Mucosa of descending colon (tissue), 3 donors: ENCODE results near the gene COG4. TPM values are rescaled to one million over a fixed set of nuclear protein-coding genes. Genes with fewer than 3 reads are reported as not detected.

ENCODE experiments used
- ATAC-seq: fragments of 200-7000 bp; cut with Tn5 transposase; one replicate; pipeline ENCODE4 v1.9.1; 2020; ENCODE audit warnings: mild to moderate bottlenecking, moderate library complexity
- DNase-seq, 3 donors: peaks; one replicate each; pipeline ENCODE4 v3.0.0-alpha.2; 2020
- H3K36me3 ChIP-seq: fragments of 200-600 bp; one replicate; pipeline ENCODE4 v1.8.0; 2021; ENCODE audit warnings: low read depth, mild to moderate bottlenecking
- H3K4me1 ChIP-seq: fragments of 200-600 bp; one replicate; pipeline ENCODE4 v1.8.0; 2021; ENCODE audit warnings: low read depth, mild to moderate bottlenecking
- H3K4me3 ChIP-seq: fragments of 200-600 bp; one replicate; pipeline ENCODE4 v1.8.0; 2021; ENCODE audit warnings: mild to moderate bottlenecking
- H3K9me3 ChIP-seq: fragments of 200-600 bp; one replicate; pipeline ENCODE4 v1.8.0; 2021; ENCODE audit warnings: mild to moderate bottlenecking
- CTCF ChIP-seq: fragments of 200-600 bp; IDR thresholded peaks from one replicate; pipeline ENCODE4 v1.8.0; 2022; ENCODE audit warnings: antibody characterized with exemption, mild to moderate bottlenecking
- intact Hi-C, 2 donors: fragments of 100-400 bp; cut with DNase I in 1 of 2; cut with micrococcal nuclease in 1 of 2; formaldehyde crosslinking; loops; one replicate each; pipeline versions ENCODE4 v1.11.0 to v1.11.1; 2022; cut with DNase I, micrococcal nuclease
- total RNA-seq, 3 donors: library from RNA; stranded (reverse); fragmentation: NEBNext Ultra II Directional in 2 of 3; extraction: Animal tissue kit (Norgen Biotek cat#: 25700) in 2 of 3; gene quantifications; one replicate each; pipeline versions ENCODE4 v1.2.1 to v1.2.4, GENCODE V29; 2021 to 2023
- donor health status: DM: no; HTN: no; CAD: no; lungs with moderate emphysema.
- donor health status: DM: no; HTN: no; CAD: no.
- donor health status: DM: no; HTN: yes; CAD: no.

COG4 gene
- total RNA-seq, 3 donors from 2014 or later = 58.3 to 66.2 (median 60.5) TPM

GRCh38 chr16:70512456-70512855 is 10.9 kb downstream of the COG4 start:
- intact Hi-C loops = no loop called here
- Histone ChIP-seq H3K4me1 (no peaks in the 10 kb centered on the region), H3K9me3 (no peaks in the 10 kb centered on the region), H3K36me3 (peaks cover 23% of the 10 kb centered on the region), H3K4me3 (no peak overlapping the region)
- no peak for ATAC-seq
- TF ChIP-seq CTCF = no peak
- DNase-seq = no peak

- no peaks in the 10 kb centered on the region for H3K9me3 ChIP-seq
- intact Hi-C loops = no loop called here
- H3K36me3 ChIP-seq = peaks cover 19% of the 10 kb centered on the region
- H3K4me1 ChIP-seq = no peaks in the 10 kb centered on the region
- no peak for TF ChIP-seq CTCF
- no peak for DNase-seq
- H3K4me3 ChIP-seq = no peak overlapping the region
- no peak for ATAC-seq
Observed at GRCh38 chr16:70511833-70512232, 11.5 kb downstream of the COG4 start.

- intact Hi-C loops = no loop called here
- no peak for TF ChIP-seq CTCF
- Histone ChIP-seq H3K36me3 (peaks cover 14% of the 10 kb centered on the region), H3K9me3 (no peaks in the 10 kb centered on the region), H3K4me3 (no peak overlapping the region), H3K4me1 (no peaks in the 10 kb centered on the region)
- DNase-seq (no peak), ATAC-seq (no peak)
Observed at GRCh38 chr16:70510216-70510615, 13.1 kb downstream of the COG4 start.

GRCh38 chr16:70508752-70509151 is 14.6 kb downstream of the COG4 start:
- Histone ChIP-seq H3K9me3 (no peaks in the 10 kb centered on the region), H3K4me1 (no peaks in the 10 kb centered on the region), H3K4me3 (no peak overlapping the region), H3K36me3 (peaks cover 14% of the 10 kb centered on the region)
- TF ChIP-seq CTCF = no peak
- no peak for DNase-seq
- peak; percentile 16 for ATAC-seq
- intact Hi-C loops = no loop called here

- intact Hi-C loops = no loop called here
- DNase-seq (no peak), ATAC-seq (no peak)
- Histone ChIP-seq H3K4me3 (no peak overlapping the region), H3K4me1 (no peaks in the 10 kb centered on the region), H3K9me3 (no peaks in the 10 kb centered on the region), H3K36me3 (peaks cover 6% of the 10 kb centered on the region)
- TF ChIP-seq CTCF = no peak
Observed at GRCh38 chr16:70496513-70496912, 26.8 kb downstream of the COG4 start.
